NCI-H1048 (cell line): ENCODE results near the gene GPX4.
"Not testable (repeated sequence)": the region's sequence is repeated elsewhere in the genome, so short reads cannot be mapped to it uniquely, and the experiment has no call there.

Experiments
- DNase-seq: peaks from one replicate; lab custom pipeline; 2025; lab: John Stamatoyannopoulos, UW

Gene GPX4

GRCh38 chr19:1113986-1114483 is 10.2 kb downstream of the GPX4 start:
- no peak for DNase-seq

- not testable (repeated sequence) for DNase-seq
These were observed 10.9 kb downstream of the GPX4 start for GRCh38 chr19:1114728-1115127.

GRCh38 chr19:1115646-1116420 is 12.0 kb downstream of the GPX4 start:
- no peak for DNase-seq

GRCh38 chr19:1116726-1117581 is 13.2 kb downstream of the GPX4 start:
- no peak for DNase-seq

GRCh38 chr19:1117654-1118053 is 13.9 kb downstream of the GPX4 start:
- DNase-seq = no peak

- no peak for DNase-seq
These were observed 15.2 kb downstream of the GPX4 start for GRCh38 chr19:1118999-1119398.

GRCh38 chr19:1119475-1120217 is 15.9 kb downstream of the GPX4 start:
- no peak for DNase-seq

- no peak for DNase-seq
These were observed 17.6 kb downstream of the GPX4 start for GRCh38 chr19:1121395-1121794.

- no peak for DNase-seq
These were observed 18.5 kb downstream of the GPX4 start for GRCh38 chr19:1122021-1122971.

GRCh38 chr19:1122972-1123363 is 19.2 kb downstream of the GPX4 start:
- no peak for DNase-seq

GRCh38 chr19:1123381-1123780 is 19.6 kb downstream of the GPX4 start:
- DNase-seq = no peak

- DNase-seq = no peak
These were observed 20.3 kb downstream of the GPX4 start for GRCh38 chr19:1123885-1124677.

- no peak for DNase-seq
These were observed 22.0 kb downstream of the GPX4 start for GRCh38 chr19:1125601-1126467.

GRCh38 chr19:1126984-1127760 is 23.4 kb downstream of the GPX4 start:
- no peak for DNase-seq

GRCh38 chr19:1128106-1128505 is 24.3 kb downstream of the GPX4 start:
- DNase-seq = no peak

GRCh38 chr19:1129084-1129483 is 25.3 kb downstream of the GPX4 start:
- not testable (repeated sequence) for DNase-seq

GRCh38 chr19:1129535-1129934 is 25.7 kb downstream of the GPX4 start:
- DNase-seq = no peak
